Sigmoid colon (tissue), 7 donors: Measurements from ENCODE around the gene CCDC195. TPM values are rescaled to one million over a fixed set of nuclear protein-coding genes. Genes with fewer than 3 reads are reported as not detected.

ENCODE experiments used
- DNase-seq: peaks from one replicate; pipeline ENCODE4 v3.0.0-alpha.2; 2019
- H3K27ac ChIP-seq, 4 donors: fragments of 200-600 bp; sonication (generic); one replicate each; pipeline ENCODE4 v1.5.1; 2016 to 2019; ENCODE audit warnings: mild to moderate bottlenecking in 1 of 4
- H3K27me3 ChIP-seq, 3 donors: fragments of 200-600 bp; sonication (generic); one replicate each; pipeline ENCODE4 v1.5.1; 2019; ENCODE audit warnings: mild to moderate bottlenecking in 1 of 3
- H3K36me3 ChIP-seq, 4 donors: fragments of 200-600 bp; sonication (generic); one replicate each; pipeline ENCODE4 v1.5.1; 2016 to 2019
- H3K4me1 ChIP-seq, 4 donors: fragments of 200-600 bp; sonication (generic); one replicate each; pipeline ENCODE4 v1.5.1; 2017 to 2019
- H3K4me3 ChIP-seq, 4 donors: fragments of 200-600 bp; sonication (generic); one replicate each; pipeline ENCODE4 v1.5.1; 2017 to 2019; ENCODE audit warnings: mild to moderate bottlenecking in 2 of 4, moderate library complexity in 1 of 4
- H3K9me3 ChIP-seq, 4 donors: fragments of 200-600 bp in 3 of 4; sonication (generic) in 3 of 4; one replicate each; pipeline versions ENCODE4 v1.5.1 to v1.6.1; 2013 to 2019
- EP300 ChIP-seq, 4 donors: sonication (generic); formaldehyde crosslinking; IDR thresholded peaks; one replicate each; pipeline ENCODE4 v1.6.1; 2017; ENCODE audit warnings: antibody characterized with exemption in 4 of 4
- POLR2A ChIP-seq, 2 donors: fragments of 450-650 bp; IDR thresholded peaks; one replicate each; pipeline ENCODE4 v1.6.1; 2016; ENCODE audit warnings: antibody characterized with exemption in 2 of 2, mild to moderate bottlenecking in 2 of 2, moderate library complexity in 2 of 2
- POLR2AphosphoS5 ChIP-seq, 4 donors: sonication (generic); formaldehyde crosslinking; IDR thresholded peaks; one replicate each; pipeline ENCODE4 v1.6.1; 2017; ENCODE audit warnings: antibody characterized with exemption in 4 of 4
- WGBS, 2 donors: extraction: QIAGEN DNeasy Blood & Tissue Kit; methylation state at CpG; one replicate each; pipeline ENCODE4 v1.1.7; 2013; 5-methylcytosine and 5-hydroxymethylcytosine counted together
- intact Hi-C: fragments of 100-400 bp; cut with DNase I; formaldehyde crosslinking; loops from one replicate; pipeline ENCODE4 v1.15.1; 2023
- polyA plus RNA-seq, 3 donors: library from polyadenylated mRNA; stranded (reverse); fragments of 200-250 nt; gene quantifications; one replicate each; pipeline ENCODE4 v1.2.3, GENCODE V29; 2013
- total RNA-seq, 4 donors: library from RNA; depleted of rRNA; stranded (reverse); fragments of >200 nt; gene quantifications; one replicate each; pipeline ENCODE4 v1.1.0, GENCODE V29; 2016
- TF ChIP-seq, protein P1 (sequence below), 4 experiments: fragments of 450-650 bp in 3 of 4; fragments of 200-600 bp in 1 of 4; IDR thresholded peaks; one replicate each; pipeline ENCODE4 v1.5.1; 2016 to 2019; ENCODE audit warnings: antibody characterized with exemption in 4 of 4, mild to moderate bottlenecking in 3 of 4, moderate library complexity in 2 of 4
- donor health status: healthy with polysubstance abuse.
- donor health status: Bipolar disorder and iron deficiency.
- donor health status: healthy.

CCDC195 gene
- total and polyA plus RNA-seq, 7 donors: not detected

DNA sequence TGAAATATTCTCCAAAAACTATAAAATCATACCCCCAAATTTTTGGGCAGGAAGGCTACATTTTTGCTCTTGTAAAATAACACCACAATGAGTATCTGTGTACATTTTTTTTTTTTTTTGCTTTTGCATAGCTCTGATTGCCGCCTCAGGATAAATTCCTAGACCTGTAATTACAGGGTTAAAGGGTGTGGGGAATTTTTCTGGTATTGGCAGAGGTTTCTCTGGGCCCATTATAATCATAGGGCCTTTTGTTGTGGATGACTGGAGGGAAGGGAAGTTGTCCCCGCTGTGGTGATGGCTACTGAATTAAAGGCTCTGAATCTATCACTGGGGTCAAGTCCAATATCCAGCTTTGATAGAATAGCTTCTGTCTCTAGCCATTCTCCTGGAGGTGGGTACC, 26.6 kb downstream of the CCDC195 start:
- no peak for TF ChIP-seq EP300 (IDR thresholded peaks at IDR 0.05)
- TF ChIP-seq, protein P1, sequence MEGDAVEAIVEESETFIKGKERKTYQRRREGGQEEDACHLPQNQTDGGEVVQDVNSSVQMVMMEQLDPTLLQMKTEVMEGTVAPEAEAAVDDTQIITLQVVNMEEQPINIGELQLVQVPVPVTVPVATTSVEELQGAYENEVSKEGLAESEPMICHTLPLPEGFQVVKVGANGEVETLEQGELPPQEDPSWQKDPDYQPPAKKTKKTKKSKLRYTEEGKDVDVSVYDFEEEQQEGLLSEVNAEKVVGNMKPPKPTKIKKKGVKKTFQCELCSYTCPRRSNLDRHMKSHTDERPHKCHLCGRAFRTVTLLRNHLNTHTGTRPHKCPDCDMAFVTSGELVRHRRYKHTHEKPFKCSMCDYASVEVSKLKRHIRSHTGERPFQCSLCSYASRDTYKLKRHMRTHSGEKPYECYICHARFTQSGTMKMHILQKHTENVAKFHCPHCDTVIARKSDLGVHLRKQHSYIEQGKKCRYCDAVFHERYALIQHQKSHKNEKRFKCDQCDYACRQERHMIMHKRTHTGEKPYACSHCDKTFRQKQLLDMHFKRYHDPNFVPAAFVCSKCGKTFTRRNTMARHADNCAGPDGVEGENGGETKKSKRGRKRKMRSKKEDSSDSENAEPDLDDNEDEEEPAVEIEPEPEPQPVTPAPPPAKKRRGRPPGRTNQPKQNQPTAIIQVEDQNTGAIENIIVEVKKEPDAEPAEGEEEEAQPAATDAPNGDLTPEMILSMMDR (IDR thresholded peaks at IDR 0.05): no peak
- no peak for TF ChIP-seq POLR2A (IDR thresholded peaks at IDR 0.05)
- no peak for TF ChIP-seq POLR2AphosphoS5 (IDR thresholded peaks at IDR 0.05)
- 81 to 82% methylated on average over 2 of the region's 2 CpGs for WGBS, 2 donors
- DNase-seq: no peak
- intact Hi-C loops: no loop called here
- no peak overlapping the region for H3K27ac ChIP-seq
- no peaks in the 10 kb centered on the region for H3K36me3 ChIP-seq
- no peak overlapping the region for H3K4me3 ChIP-seq
- no peaks in the 10 kb centered on the region for H3K27me3 ChIP-seq
- H3K4me1 ChIP-seq: no peaks in the 10 kb centered on the region
- H3K9me3 ChIP-seq: no peaks in the 10 kb centered on the region

DNA sequence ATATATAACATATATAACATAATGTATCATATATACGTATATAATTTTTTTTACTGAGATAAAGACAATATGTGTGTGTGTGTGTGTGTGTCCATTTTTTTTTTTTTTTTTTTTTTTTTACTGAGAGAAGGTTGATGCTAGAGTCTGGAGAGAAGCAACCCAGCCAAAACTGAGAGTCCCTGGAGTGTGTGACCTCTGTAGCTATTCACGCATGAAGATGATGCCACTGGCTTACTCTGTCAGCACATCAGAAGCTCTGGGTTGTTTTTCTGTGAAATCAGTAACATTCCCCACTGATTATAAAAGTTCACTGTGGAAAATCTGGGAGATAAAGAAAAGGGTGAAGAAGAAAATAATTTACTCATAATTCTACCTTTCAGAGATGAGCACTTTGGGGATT, 27.2 kb downstream of the CCDC195 start:
- Histone ChIP-seq H3K27me3 (no peaks in the 10 kb centered on the region), H3K9me3 (no peaks in the 10 kb centered on the region), H3K4me3 (no peak overlapping the region), H3K4me1 (no peaks in the 10 kb centered on the region), H3K27ac (no peak overlapping the region), H3K36me3 (no peaks in the 10 kb centered on the region)
- DNase-seq: no peak
- 89 to 96% methylated on average over 2 of the region's 2 CpGs for WGBS, 2 donors
- intact Hi-C loops: no loop called here
- TF ChIP-seq, protein P1 (IDR thresholded peaks at IDR 0.05): no peak
- TF ChIP-seq POLR2AphosphoS5 (IDR thresholded peaks at IDR 0.05) (no peak), POLR2A (IDR thresholded peaks at IDR 0.05) (no peak)

DNA sequence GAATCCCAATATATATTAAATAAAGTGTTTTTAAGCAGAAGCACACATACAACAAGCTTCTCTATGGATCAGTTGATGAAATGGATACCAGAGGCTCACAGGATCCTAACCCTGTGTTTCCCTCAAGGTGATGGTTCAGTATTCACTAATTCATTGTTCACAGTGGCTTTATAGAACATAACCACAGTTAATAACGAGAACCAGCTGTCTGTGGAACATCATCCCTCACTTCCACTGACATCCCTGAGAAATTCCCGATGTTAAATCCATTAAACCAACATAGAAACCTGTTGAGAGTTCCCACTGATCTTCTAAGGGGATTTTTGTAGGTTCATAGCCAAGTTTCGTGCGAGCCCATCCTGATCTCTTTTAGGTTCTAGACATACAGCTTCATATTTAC, 29.0 kb downstream of the CCDC195 start:
- no peak overlapping the region for H3K4me3 ChIP-seq

DNA sequence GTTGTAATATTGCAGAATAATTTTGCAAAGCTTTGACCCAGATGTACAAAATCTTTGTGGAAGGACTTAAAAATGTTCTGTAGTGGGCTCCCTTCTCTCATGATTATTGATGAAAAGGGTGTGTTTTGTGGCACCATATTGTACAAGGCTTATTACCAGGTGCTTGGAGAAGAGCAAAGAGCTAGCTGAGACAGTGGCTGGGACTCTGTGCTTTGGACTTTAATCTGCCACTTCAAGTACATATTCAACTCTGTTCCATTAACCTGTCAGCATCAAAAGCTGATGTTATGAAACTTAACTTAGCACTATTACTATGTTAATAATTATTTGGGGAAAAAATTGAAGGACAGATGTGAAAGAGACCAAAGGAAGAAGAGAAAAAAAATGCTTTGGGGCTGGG, 31.0 kb downstream of the CCDC195 start:
- no peaks in the 10 kb centered on the region for H3K36me3 ChIP-seq
- H3K4me3 ChIP-seq: no peak overlapping the region
- no peak for TF ChIP-seq POLR2AphosphoS5 (IDR thresholded peaks at IDR 0.05)
- no peak for TF ChIP-seq EP300 (IDR thresholded peaks at IDR 0.05)
- no peak for TF ChIP-seq POLR2A (IDR thresholded peaks at IDR 0.05)
- TF ChIP-seq, protein P1 (IDR thresholded peaks at IDR 0.05): no peak

More for the DNA sequence above, 29.0 kb downstream of the CCDC195 start:
- Histone ChIP-seq H3K36me3 (no peaks in the 10 kb centered on the region), H3K27ac (no peak overlapping the region), H3K4me1 (no peaks in the 10 kb centered on the region), H3K9me3 (no peaks in the 10 kb centered on the region), H3K27me3 (no peaks in the 10 kb centered on the region)
- 90 to 93% methylated on average over 4 of the region's 4 CpGs for whole genome bisulfite sequencing, 2 donors
- intact Hi-C loops: no loop called here
- TF ChIP-seq POLR2A (IDR thresholded peaks at IDR 0.05) (no peak), EP300 (IDR thresholded peaks at IDR 0.05) (no peak), POLR2AphosphoS5 (IDR thresholded peaks at IDR 0.05) (no peak)
- TF ChIP-seq, protein P1 (IDR thresholded peaks at IDR 0.05): no peak
- no peak for DNase-seq

DNA sequence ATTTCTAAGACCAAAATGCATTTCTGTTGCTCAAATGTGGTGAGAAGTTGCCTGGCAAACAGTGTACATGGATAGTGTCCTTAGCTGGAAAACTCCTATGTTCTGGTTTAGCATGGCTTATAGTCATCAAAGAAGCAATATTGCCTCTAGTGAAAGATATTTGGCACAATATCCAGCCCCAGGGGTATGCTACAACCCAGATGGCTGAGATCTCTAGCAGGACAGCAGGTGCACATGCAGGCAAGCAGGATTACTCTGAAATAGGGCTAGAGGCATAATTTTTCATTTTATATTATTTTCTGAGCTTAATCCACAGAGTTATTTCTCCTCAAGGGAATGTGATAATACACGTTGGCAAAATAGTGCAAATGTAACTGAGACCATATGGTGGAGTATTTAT, 34.0 kb downstream of the CCDC195 start:
- TF ChIP-seq, protein P1 (IDR thresholded peaks at IDR 0.05): no peak
- no peak for TF ChIP-seq EP300 (IDR thresholded peaks at IDR 0.05)
- TF ChIP-seq POLR2AphosphoS5 (IDR thresholded peaks at IDR 0.05): no peak
- no peak for TF ChIP-seq POLR2A (IDR thresholded peaks at IDR 0.05)
- DNase-seq: no peak
- Histone ChIP-seq H3K27me3 (no peaks in the 10 kb centered on the region), H3K4me1 (no peaks in the 10 kb centered on the region), H3K27ac (no peak overlapping the region), H3K36me3 (no peaks in the 10 kb centered on the region), H3K4me3 (no peak overlapping the region), H3K9me3 (no peaks in the 10 kb centered on the region)
- intact Hi-C loops: no loop called here
- WGBS, 2 donors: 72 to 80% methylated on average over 1 of the region's 1 CpG

More for the DNA sequence above, 31.0 kb downstream of the CCDC195 start:
- H3K27ac ChIP-seq: no peak overlapping the region
- intact Hi-C loops: no loop called here
- no peaks in the 10 kb centered on the region for H3K27me3 ChIP-seq
- no peaks in the 10 kb centered on the region for H3K9me3 ChIP-seq
- no peaks in the 10 kb centered on the region for H3K4me1 ChIP-seq
- DNase-seq: no peak
